ENCODE data around the gene FMN1.

FMN1 gene

GRCh38 chr15:33197636-33198035 lies 3.1 kb upstream of the FMN1 start:
- no peak for DNase-seq

GRCh38 chr15:33194237-33194636 lies 277 bp downstream of the FMN1 start:
- no peak for DNase-seq

- DNase-seq, result no peak
These were observed 2.9 kb downstream of the FMN1 start for GRCh38 chr15:33191591-33191990.

- DNase-seq, result no peak
These were observed 4.0 kb downstream of the FMN1 start for GRCh38 chr15:33190539-33190938.

GRCh38 chr15:33188641-33189257 lies 5.8 kb downstream of the FMN1 start:
- no peak for DNase-seq

- DNase-seq, result no peak
These were observed 6.4 kb downstream of the FMN1 start for GRCh38 chr15:33188159-33188558.

GRCh38 chr15:33183334-33183733 lies 11.2 kb downstream of the FMN1 start:
- no peak for DNase-seq

- DNase-seq, result no peak
These were observed 11.6 kb downstream of the FMN1 start for GRCh38 chr15:33182926-33183325.

GRCh38 chr15:33182278-33182905 lies 12.1 kb downstream of the FMN1 start:
- no peak for DNase-seq

- DNase-seq, result no peak
These were observed 14.6 kb downstream of the FMN1 start for GRCh38 chr15:33179874-33180273.

- no peak for DNase-seq
These were observed 23.3 kb downstream of the FMN1 start for GRCh38 chr15:33171202-33171601.

- no peak for DNase-seq
These were observed 24.9 kb downstream of the FMN1 start for GRCh38 chr15:33169625-33170024.

- no peak for DNase-seq
These were observed 26.1 kb downstream of the FMN1 start for GRCh38 chr15:33168444-33168843.

- DNase-seq, result no peak
These were observed 30.7 kb downstream of the FMN1 start for GRCh38 chr15:33163816-33164215.

- no peak for DNase-seq
These were observed 33.3 kb downstream of the FMN1 start for GRCh38 chr15:33161209-33161608.

GRCh38 chr15:33160581-33161165 lies 33.8 kb downstream of the FMN1 start:
- no peak for DNase-seq

GRCh38 chr15:33159726-33160453 lies 34.6 kb downstream of the FMN1 start:
- no peak for DNase-seq

GRCh38 chr15:33158366-33158765 lies 36.1 kb downstream of the FMN1 start:
- no peak for DNase-seq

- no peak for DNase-seq
These were observed 37.0 kb downstream of the FMN1 start for GRCh38 chr15:33157371-33158037.

- DNase-seq, result no peak
These were observed 38.7 kb downstream of the FMN1 start for GRCh38 chr15:33155691-33156420.

- no peak for DNase-seq
These were observed 40.0 kb downstream of the FMN1 start for GRCh38 chr15:33154351-33155166.

- DNase-seq, result no peak
These were observed 41.0 kb downstream of the FMN1 start for GRCh38 chr15:33153548-33153947.

Data from stimulated activated CD4-positive, alpha-beta T cell treated with anti-CD3 and anti-CD28 coated beads, Interleukin-4, amount 100 ng/mL, for 4 hours (primary cell).